HEK293T (cell line): ENCODE data around the gene CCDC152.

Experiments
- CTBP1 ChIP-seq: fragments of 450-650 bp; IDR thresholded peaks from 2 replicates; pipeline ENCODE4 v1.6.1; 2016; ENCODE audit warnings: borderline replicate concordance
- FOXA1 ChIP-seq: fragments of 450-650 bp; IDR thresholded peaks from 2 replicates; pipeline ENCODE4 v1.6.1; 2016; ENCODE audit warnings: mild to moderate bottlenecking
- FOXK2 ChIP-seq: fragments of 450-650 bp; IDR thresholded peaks from 2 replicates; pipeline ENCODE4 v1.6.1; 2016; ENCODE audit warnings: mild to moderate bottlenecking
- FOXM1 ChIP-seq: fragments of 450-650 bp; IDR thresholded peaks from 2 replicates; pipeline ENCODE4 v1.6.1; 2017; ENCODE audit warnings: mild to moderate bottlenecking, borderline replicate concordance
- HDGF ChIP-seq: fragments of 450-650 bp; IDR thresholded peaks from 2 replicates; pipeline ENCODE4 v1.6.1; 2017; ENCODE audit warnings: antibody characterized with exemption, borderline replicate concordance
- L3MBTL2 ChIP-seq: fragments of 450-650 bp; conservative IDR thresholded peaks from 2 replicates; pipeline ENCODE4 v1.6.1; 2016; ENCODE audit warnings: mild to moderate bottlenecking
- NFRKB ChIP-seq: fragments of 450-650 bp; IDR thresholded peaks from 2 replicates; pipeline ENCODE4 v1.6.1; 2016; ENCODE audit warnings: mild to moderate bottlenecking, moderate library complexity
- PKNOX1 ChIP-seq: fragments of 450-650 bp; IDR thresholded peaks from 2 replicates; pipeline ENCODE4 v1.6.1; 2016
- SP1 ChIP-seq: fragments of 450-650 bp; IDR thresholded peaks from 2 replicates; pipeline ENCODE4 v1.6.1; 2017
- TARDBP ChIP-seq: fragments of 450-650 bp; IDR thresholded peaks from 2 replicates; pipeline ENCODE4 v1.6.1; 2016

DNA sequence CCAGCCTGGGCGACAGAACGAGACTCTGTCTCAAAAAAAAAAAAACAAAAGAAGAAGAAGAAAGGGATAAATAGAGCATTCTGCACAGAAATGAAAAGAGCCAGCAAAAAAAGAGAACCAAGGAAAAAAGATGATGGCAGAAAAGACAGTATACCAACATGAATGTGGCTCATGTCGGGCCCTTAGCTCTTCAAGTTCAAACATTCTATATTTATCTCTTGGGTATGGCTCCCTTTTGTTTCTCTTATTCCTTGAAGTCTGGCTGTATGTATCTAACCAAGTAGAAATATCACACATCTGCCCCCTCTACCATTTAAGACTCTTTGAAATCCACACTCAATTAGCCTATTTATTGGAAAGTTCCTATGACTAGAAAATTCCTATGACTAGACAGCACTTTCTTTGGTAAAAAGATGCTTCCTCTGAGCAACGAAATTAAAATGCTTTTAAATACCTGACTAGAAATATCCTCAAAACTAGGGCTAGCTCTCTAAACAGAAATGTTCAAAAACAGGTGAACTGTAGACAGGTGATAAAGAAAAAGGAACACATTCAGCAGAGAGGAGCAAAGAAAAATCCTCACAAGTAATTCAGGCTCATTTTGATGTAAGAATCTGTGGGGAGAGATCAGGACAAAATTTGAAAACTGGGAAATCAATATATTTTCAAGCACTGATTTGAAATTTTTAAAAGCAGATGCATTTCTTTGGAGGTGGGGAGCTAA, 52.4 kb downstream of the CCDC152 start:
- TF ChIP-seq SP1 (no peak), CTBP1 (no peak), FOXA1 (no peak), L3MBTL2 (no peak), NFRKB (no peak), PKNOX1 (no peak), FOXK2 (no peak), FOXM1 (no peak), TARDBP (no peak), HDGF (no peak)
